HG03103 (cell line): ENCODE results near the gene ZDHHC6.
"Not testable (repeated sequence)": the region's sequence is repeated elsewhere in the genome, so short reads cannot be mapped to it uniquely, and the experiment has no call there.

ENCODE experiments used
- ATAC-seq: cut with Tn5 transposase; IDR thresholded peaks from one replicate; pipeline ENCODE4 v1.9.1; 2021; ENCODE audit warnings: low read depth; ENCODE audit not compliant: unreplicated experiment

Gene ZDHHC6, protein sequence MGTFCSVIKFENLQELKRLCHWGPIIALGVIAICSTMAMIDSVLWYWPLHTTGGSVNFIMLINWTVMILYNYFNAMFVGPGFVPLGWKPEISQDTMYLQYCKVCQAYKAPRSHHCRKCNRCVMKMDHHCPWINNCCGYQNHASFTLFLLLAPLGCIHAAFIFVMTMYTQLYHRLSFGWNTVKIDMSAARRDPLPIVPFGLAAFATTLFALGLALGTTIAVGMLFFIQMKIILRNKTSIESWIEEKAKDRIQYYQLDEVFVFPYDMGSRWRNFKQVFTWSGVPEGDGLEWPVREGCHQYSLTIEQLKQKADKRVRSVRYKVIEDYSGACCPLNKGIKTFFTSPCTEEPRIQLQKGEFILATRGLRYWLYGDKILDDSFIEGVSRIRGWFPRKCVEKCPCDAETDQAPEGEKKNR

GRCh38 chr10:112446855-112447619 lies at the start of gene ZDHHC6, which contains the start of gene VTI1A:
ZDHHC6 (minus strand) TSS chr10:112446914; CDS start chr10:112445436, 1,478 bp downstream.
VTI1A (plus strand) TSS chr10:112447215; CDS start chr10:112447374, 159 bp downstream.
- ATAC-seq: peak; percentile 87

DNA sequence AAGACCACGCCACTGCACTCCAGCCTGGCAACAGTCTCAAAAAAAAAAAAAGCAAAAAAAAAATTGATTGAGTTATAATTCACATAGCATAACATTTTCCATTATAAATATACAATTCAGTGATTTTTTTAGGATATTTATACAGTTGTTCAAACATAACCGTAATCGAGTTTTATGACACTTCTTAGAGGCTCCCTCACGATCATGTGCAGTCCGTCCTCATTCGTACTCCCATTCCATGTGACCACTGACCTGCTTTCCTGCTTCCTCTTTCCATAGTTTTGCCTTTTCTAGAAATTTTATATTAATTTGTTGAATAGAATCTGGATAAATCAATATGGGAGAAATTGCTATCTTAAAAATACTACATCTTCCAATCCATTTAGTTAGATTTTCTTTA lies 46.0 kb upstream of the ZDHHC6 start:
- no peak for ATAC-seq

DNA sequence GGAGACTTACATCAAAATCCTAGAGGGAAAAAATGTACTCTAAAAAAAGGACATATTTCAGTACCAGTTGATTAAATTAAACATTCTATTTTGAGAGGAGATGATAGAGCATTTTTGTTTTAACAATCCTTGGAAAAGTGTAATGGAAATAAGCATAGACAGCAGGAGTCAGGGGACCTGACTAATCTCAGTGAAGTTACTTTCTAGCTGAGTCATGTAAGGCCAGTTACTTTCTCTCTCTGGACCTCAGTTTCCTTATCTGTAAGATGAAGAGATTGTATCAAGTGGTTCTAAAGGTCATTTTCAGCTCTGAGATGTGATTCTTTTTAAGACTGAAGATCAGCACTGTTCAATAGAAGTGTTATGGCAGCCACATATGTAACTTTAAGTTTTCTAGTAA lies 44.4 kb upstream of the ZDHHC6 start:
- no peak for ATAC-seq

- no peak for ATAC-seq
Measured at GRCh38 chr10:112490545-112490944, 43.8 kb upstream of the ZDHHC6 start.

GRCh38 chr10:112487964-112488363 lies 41.2 kb upstream of the ZDHHC6 start:
- ATAC-seq: no peak

DNA sequence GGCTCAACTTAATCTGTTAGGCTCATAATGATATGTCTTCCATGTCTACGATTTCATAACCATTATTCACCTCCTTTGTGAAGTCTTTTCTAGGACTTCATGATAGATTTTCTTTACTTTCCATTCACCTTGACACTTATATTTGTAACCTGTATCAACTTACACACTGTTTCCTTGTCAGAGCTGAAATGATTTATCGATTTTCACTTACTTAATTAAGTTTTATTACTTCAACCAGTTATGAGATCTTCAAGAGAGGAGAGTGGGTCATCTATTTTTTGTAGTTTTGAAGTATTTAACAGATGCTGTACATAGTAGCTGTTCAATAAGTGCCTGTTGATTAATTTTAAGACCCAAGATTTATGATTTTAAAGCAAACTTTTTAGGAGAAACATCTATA lies 37.7 kb upstream of the ZDHHC6 start:
- ATAC-seq: no peak

- ATAC-seq: no peak
Measured at GRCh38 chr10:112481602-112482001, 34.9 kb upstream of the ZDHHC6 start.

DNA sequence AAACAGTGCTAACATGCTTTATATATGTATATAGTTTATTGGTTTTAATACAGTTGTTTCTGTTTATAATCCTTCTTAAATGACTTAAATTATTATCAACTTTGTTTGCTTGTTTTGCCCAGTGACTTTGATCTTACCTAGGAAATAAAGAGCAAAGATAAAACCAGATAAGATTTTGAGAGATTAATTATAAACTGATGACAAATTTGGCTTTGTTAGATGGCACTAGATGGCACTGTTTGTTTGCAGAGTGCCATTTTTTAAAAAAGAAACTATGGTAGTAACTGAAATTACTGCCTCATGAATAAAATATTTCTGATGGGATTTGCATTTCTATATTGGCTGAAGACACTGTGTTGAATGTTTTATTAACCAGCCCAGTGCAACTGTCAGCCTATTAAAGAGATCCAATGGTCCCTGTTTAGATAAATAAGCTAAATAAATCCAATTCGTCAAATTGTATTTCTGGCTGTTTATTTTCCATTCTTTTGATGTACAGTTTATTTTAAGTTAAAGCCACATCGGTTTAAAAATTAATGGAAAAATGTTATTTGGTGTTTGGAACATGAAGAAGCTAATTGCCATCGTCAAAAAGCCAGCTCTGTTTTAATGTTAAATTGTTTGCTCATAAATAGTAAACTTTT lies 29.0 kb upstream of the ZDHHC6 start:
- no peak for ATAC-seq

DNA sequence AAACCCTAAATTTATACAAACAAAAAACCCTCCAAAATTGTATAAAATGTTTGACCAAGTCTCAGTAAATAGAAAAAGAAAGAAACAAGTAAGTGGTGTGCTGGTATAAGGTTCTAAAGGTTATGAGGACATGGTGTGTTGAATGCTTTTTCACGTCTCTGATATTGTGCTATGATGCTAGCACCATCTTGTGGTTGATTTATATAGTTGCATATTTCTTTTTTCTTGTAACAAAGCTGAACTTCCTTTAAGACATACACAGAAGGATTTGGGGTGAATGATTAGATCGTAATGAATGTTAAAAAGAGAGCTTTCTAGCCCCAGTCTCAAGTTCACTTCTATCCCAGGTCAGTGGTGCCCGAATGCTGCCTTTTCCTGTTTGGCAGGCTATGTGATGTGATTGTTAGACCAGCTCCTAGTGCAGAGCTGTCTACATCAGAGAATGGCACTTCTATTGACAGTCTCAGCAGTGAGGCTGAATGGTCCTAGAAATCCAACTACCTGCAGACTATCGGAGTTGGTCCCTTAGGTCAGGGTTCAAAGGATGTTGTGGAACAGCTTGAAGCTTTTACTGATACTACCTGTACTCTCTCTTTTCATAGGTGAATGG lies 25.3 kb upstream of the ZDHHC6 start:
- ATAC-seq: peak; percentile 74

- no peak for ATAC-seq
Measured at GRCh38 chr10:112467541-112468075, 20.9 kb upstream of the ZDHHC6 start.

DNA sequence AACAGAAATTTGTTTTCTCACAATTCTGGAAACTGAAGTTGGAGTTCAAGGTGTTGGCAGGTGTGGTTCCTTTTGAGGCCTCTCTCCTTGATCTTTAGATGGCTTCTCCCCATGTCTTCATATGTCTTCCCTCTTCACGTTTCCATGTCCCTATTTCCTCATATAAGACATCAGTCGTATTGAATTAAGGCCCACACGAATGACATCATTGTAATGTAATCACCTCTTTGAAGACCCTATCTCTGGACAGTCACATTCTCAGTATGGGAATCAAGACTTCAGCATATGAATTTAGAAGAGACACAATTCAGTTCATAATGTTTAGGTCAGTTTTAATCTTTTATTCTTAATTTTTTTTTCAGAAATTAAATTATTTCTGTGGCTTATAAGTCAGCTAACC lies 20.1 kb upstream of the ZDHHC6 start:
- no peak for ATAC-seq

DNA sequence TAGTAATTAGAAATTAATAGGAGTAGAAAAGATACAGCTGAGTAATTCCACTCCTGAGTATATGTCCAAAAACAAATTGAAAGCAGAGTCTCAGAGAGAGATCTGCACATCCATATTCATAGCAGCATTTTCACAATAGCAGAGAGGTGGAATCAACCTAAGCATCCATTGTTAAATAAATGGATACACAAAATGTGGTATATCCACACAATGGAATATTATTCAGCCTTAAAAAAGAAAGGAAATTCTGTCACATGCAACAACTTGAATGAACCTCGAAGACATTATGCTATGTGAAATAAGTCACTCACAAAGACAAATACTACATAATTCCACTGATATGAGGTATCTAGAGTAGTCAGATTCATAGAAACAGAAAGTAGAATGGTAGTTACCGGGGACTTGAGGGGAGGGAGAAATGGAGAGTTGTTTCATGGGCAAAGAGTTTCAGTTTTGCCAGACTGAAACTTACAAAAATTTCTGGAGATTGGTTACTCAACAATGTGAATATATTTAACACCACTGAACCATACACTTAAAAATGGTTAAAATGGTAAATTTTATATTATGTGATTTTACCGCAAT lies 18.7 kb upstream of the ZDHHC6 start:
- no peak for ATAC-seq

DNA sequence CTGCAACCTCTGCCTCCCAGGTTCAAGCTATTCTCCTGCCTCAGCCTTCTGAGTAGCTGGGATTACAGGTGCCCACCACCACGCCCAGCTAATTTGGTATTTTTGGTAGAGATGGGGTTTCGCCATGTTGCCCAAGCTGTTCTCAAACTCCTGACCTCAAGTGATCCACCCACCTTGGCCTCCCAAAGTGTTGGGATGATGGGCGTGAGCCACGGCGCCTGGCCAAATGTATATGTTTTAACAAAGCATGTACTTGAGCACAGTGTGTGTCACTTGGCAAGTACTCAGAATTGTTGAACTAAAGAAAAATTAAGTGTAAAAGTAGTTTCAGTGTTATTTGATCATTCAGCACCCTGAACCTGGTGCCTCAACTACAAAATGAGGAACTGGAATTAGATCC lies 17.4 kb upstream of the ZDHHC6 start:
- ATAC-seq: not testable (repeated sequence)

- ATAC-seq: no peak
Measured at GRCh38 chr10:112461029-112461887, 14.5 kb upstream of the ZDHHC6 start.

DNA sequence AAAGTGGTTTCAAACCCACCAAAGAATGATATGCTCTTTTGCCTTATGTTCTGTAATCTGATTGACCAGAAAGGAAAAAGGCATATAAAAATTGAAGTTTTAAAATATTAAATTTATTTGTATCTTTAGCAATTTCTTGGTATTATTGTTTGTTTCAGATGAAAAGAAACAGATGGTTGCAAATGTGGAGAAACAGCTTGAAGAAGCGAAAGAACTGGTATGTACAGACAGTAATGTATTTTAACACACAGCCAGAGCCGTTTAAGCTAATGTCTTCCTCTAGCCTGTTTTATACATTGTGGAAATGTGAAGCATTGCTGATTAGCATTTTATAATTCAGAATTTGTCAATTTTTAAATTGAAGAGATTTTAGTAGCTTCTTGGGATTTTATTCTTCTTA lies 13.7 kb upstream of the ZDHHC6 start:
- no peak for ATAC-seq

DNA sequence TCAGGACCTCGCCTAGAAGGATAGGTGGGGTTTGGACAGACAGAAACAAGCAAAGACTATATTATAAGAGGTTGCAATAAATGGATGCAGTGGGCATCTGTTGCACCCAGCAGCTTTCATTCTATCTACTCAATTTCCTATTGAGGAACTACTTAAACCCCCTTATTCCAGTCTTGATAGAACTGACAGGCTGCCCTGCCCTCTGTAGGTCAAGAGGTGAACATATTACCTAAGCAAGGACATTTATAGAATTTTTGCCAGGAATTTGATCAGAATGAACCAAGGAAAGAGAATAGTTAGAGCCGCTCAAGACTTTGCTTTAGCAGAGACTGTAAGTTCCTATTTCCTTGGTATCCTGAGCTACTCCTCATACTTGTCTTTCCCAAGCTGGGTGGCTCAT lies 9.8 kb upstream of the ZDHHC6 start:
- no peak for ATAC-seq

DNA sequence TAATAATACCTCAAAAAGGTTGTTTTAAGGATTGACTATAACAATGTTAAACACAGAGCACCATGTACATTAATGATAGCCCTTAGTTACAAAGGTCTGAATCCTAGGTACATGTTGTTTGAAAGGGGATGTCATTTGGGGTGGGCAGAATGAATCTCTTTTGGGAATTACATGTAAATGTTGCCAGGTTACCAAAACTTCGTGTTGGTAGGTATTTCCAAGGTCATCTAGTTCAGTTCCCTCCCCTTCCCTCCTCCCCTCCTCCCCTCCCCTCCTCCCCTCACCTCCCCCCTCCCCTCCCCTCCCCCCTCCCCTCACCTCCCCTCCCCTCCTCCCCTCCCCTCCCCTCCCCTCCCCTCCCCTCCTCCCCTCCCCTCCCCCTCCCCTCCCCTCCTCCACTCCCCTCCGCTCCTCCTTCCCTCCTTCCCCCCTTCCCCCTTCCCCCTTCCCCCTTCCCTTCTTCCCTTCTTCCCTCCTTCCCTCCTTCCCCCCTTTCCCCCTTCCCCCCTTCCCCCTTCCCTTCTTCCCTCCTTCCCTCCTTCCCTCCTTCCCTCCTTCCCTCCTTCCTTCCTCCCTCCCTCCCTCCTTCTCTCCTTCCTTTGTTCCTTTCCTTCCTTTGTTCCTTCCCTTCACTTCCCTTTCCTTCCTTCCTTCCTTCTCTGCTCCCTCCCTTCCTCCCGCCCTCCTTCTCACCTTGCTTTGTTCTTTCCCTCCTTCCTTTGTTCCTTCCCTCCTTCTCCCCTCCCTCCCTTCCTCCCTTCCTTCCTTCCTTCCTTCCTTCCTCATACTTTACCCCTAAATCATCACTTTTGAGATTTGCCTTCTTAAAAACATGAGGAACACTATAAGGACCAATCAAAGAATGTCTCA lies 8.4 kb upstream of the ZDHHC6 start:
- no peak for ATAC-seq

DNA sequence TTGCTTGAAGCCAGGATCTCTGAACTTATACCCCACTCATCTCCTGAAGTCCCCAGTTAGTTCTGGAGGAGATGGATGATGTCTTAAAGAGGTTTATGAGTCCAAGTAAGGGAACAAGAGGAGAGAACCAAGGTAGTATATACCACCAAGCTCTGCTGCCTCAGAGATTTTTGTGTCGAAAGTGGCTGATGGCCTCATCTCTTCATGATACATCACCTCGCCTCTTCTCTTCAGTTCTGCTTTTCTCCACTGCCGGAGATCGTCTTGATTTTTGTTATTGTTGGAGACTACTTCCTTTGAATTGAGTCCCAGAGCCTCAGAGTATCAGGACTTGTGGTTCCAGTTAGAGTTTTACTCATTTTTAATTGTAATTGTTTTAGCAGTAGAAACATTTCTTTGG lies 2.2 kb upstream of the ZDHHC6 start:
- no peak for ATAC-seq

- no peak for ATAC-seq
Measured at GRCh38 chr10:112447620-112447928, 860 bp upstream of the ZDHHC6 start.
